ENCODE measurements around the gene TMEM41A.

The TMEM41A gene

DNA sequence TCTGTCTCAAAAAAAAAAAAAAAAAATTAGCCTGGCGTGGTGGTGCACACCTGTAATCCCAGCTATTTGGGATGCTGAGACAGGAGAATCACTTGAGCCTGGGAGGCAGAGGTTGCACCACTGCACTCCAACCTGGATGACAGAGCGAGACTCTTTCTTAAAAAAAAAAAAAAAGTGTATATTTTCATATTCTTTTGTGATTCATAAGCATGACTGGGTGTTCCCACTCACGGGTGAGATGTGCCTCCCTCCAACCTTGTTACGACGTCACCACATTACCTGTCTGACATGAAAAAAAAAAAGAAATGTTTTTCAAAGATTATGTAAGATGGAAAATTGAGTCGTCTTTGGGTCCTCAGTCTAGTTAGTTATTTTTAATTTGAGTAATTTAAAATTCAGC is 56.8 kb downstream of the TMEM41A start:
- no peaks in the 10 kb centered on the region for H3K4me1 ChIP-seq (ENCODE audit: insufficient read depth, low read length)
- H3K9me3 ChIP-seq (ENCODE audit: insufficient read depth, low read length, severe bottlenecking), result no peaks in the 10 kb centered on the region
- H4K20me1 ChIP-seq (ENCODE audit: insufficient read depth, low read length), result no peaks in the 10 kb centered on the region
- no peak for ATAC-seq (ENCODE audit: insufficient read depth, low read depth)
- H3K27ac ChIP-seq (ENCODE audit: low read length), result no peak overlapping the region
- no peak overlapping the region for H3K4me2 ChIP-seq (ENCODE audit: insufficient read depth, low read length)
- H3K27me3 ChIP-seq (ENCODE audit: insufficient read depth, low read length, poor library complexity), result no peaks in the 10 kb centered on the region
- H3K9ac ChIP-seq (ENCODE audit: low read depth, low read length), result no peak overlapping the region
- TF ChIP-seq, protein P1, sequence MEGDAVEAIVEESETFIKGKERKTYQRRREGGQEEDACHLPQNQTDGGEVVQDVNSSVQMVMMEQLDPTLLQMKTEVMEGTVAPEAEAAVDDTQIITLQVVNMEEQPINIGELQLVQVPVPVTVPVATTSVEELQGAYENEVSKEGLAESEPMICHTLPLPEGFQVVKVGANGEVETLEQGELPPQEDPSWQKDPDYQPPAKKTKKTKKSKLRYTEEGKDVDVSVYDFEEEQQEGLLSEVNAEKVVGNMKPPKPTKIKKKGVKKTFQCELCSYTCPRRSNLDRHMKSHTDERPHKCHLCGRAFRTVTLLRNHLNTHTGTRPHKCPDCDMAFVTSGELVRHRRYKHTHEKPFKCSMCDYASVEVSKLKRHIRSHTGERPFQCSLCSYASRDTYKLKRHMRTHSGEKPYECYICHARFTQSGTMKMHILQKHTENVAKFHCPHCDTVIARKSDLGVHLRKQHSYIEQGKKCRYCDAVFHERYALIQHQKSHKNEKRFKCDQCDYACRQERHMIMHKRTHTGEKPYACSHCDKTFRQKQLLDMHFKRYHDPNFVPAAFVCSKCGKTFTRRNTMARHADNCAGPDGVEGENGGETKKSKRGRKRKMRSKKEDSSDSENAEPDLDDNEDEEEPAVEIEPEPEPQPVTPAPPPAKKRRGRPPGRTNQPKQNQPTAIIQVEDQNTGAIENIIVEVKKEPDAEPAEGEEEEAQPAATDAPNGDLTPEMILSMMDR (IDR thresholded peaks at IDR 0.05; ENCODE audit: borderline replicate concordance, extremely low read depth, low read length, poor library complexity, severe bottlenecking), result no peak
- TF ChIP-seq EZH2 (IDR thresholded peaks at IDR 0.05; ENCODE audit: borderline replicate concordance, low read depth, low read length, severe bottlenecking), result no peak
- H3K79me2 ChIP-seq (ENCODE audit: insufficient read depth, low read length), result no peaks in the 10 kb centered on the region
- H2AFZ ChIP-seq (ENCODE audit: low read depth, low read length), result no peak overlapping the region
- H3K36me3 ChIP-seq (ENCODE audit: insufficient read depth, low read length), result no peaks in the 10 kb centered on the region
- H3K4me3 ChIP-seq (ENCODE audit: low read depth in 1 of 2, low read length in 2 of 2), result no peak overlapping the region
- no peak for DNase-seq

DNA sequence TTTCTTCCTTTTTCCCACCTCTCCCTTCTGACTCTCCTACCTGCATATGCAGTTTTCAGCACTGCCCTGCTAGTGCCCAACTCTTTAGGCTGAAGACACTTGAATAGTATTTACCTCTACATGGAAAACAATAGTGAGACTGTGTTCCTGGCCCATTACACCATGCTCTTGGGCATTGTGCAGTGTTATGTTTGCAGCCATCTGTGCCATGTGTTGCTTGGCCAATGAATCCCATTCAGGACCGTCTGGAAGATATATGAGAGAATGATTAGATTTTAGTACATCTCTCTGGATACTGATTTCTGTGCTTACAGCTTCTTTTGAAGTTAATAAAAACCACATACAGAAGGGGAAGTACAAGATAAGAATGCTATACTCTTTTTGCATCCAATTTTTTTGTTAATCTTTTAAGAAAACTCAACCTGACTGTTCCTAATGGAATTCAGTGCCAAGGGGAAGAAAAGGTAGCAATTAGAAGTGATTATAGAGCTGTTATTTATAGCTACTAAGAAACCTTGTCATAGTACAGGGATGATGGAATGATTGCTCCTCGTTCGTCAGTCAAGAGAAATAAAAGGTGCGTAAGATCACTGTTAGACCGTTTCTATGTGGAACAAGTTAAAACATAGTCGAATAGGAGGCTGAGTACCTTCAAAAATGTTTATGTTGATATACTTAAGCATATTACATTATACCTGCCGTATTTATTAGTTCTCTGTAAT is 58.9 kb downstream of the TMEM41A start:
- H3K4me2 ChIP-seq (ENCODE audit: insufficient read depth, low read length), result no peak overlapping the region
- TF ChIP-seq, protein P1 (IDR thresholded peaks at IDR 0.05; ENCODE audit: borderline replicate concordance, extremely low read depth, low read length, poor library complexity, severe bottlenecking), result no peak
- TF ChIP-seq EZH2 (IDR thresholded peaks at IDR 0.05; ENCODE audit: borderline replicate concordance, low read depth, low read length, severe bottlenecking), result no peak
- no peaks in the 10 kb centered on the region for H3K36me3 ChIP-seq (ENCODE audit: insufficient read depth, low read length)
- no peaks in the 10 kb centered on the region for H3K9me3 ChIP-seq (ENCODE audit: insufficient read depth, low read length, severe bottlenecking)
- no peak for DNase-seq
- no peak overlapping the region for H3K4me3 ChIP-seq (ENCODE audit: low read depth in 1 of 2, low read length in 2 of 2)
- H4K20me1 ChIP-seq (ENCODE audit: insufficient read depth, low read length), result no peaks in the 10 kb centered on the region
- no peak overlapping the region for H3K27ac ChIP-seq (ENCODE audit: low read length)
- H2AFZ ChIP-seq (ENCODE audit: low read depth, low read length), result no peak overlapping the region
- no peak for ATAC-seq (ENCODE audit: insufficient read depth, low read depth)
- H3K79me2 ChIP-seq (ENCODE audit: insufficient read depth, low read length), result no peaks in the 10 kb centered on the region
- H3K9ac ChIP-seq (ENCODE audit: low read depth, low read length), result no peak overlapping the region
- H3K4me1 ChIP-seq (ENCODE audit: insufficient read depth, low read length), result no peaks in the 10 kb centered on the region
- no peaks in the 10 kb centered on the region for H3K27me3 ChIP-seq (ENCODE audit: insufficient read depth, low read length, poor library complexity)
